HG03135 (cell line): ENCODE data around the gene TRIM15.
"Not testable (repeated sequence)": the region's sequence is repeated elsewhere in the genome, so short reads cannot be mapped to it uniquely, and the experiment has no call there.

Experiments
- ATAC-seq: cut with Tn5 transposase; IDR thresholded peaks from one replicate; pipeline ENCODE4 v1.9.1; 2021; ENCODE audit warnings: mild to moderate bottlenecking, moderate library complexity; ENCODE audit not compliant: unreplicated experiment

TRIM15 gene

DNA sequence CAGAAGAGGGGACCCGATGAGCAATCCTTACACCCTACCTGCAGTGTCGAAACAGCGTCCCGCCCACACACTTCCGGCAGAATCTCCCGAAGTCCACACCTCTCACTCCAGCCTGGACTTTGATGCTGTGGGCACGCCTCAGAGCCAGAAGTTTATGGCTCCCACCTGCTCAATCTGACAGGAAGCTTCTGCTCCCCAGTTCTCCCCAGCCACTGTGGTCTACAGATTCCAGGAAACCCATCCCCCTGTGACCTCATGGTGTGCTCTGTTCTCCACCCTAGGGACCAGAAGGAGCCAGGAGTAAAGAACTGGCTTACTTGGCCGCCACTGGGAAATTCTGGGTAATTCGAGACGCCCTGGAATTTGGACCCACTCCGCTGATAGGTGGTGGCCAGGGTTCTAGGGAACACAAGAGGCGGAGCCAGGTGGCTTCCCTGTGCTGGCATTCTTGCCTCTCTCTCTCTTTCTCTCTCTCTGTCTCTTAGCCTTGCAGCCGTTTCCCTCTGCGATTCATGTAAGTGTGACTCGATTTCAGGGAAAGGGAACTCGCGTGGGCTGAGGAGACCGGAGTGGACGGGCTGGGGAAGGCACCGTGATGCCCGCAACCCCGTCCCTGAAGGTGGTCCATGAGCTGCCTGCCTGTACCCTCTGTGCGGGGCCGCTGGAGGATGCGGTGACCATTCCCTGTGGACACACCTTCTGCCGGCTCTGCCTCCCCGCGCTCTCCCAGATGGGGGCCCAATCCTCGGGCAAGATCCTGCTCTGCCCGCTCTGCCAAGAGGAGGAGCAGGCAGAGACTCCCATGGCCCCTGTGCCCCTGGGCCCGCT lies at the start of gene TRIM15:
Gene TRIM15, plus strand, starts transcription at position 457 of the 828 bp plus-strand sequence. Its CDS starts 139 bp downstream, at position 596.
- no peak for ATAC-seq

DNA sequence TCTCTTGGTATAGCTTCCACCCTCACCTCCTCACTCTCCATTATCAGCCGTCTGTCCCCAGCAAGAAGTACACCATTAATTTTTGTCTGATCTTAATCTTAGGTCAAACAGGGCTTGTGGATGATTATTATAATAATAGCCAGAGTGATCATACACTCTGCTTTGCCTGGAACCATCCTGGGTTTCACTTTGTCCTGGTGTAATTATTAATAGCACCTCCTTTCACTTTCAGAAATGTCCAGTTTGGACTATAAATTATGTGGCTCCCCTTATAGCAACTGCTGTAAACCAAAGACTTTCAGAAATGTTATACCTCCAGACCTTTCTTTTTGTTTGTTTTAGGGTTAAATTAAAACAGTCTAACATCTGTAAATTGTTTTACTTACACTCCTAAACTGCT lies 49.5 kb upstream of the TRIM15 start:
- no peak for ATAC-seq

- ATAC-seq = no peak
Measured at GRCh38 chr6:30116724-30117123, 46.6 kb upstream of the TRIM15 start.

GRCh38 chr6:30118691-30119090 lies 44.7 kb upstream of the TRIM15 start:
- not testable (repeated sequence) for ATAC-seq

GRCh38 chr6:30121446-30122366 lies 41.6 kb upstream of the TRIM15 start:
- no peak for ATAC-seq

DNA sequence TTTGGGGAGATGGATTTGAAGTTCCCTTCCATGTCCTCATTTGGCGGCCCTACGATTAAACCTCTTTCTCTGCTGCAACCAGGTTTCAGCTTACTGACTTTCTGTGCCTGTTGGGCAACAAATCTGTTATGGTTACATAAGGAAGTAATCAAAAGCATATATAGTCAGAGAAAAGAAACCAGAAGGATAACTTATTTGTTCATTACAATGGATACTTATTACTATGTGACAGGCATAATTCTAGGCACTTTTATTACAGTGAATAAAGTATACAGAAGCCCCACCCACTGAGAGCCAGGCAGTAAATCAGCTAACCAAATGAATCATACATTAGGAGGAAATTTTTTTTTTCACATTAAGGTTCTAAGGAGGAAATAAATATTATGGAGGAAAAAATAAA lies 40.8 kb upstream of the TRIM15 start:
- no peak for ATAC-seq

GRCh38 chr6:30127238-30128093 lies 35.9 kb upstream of the TRIM15 start:
- ATAC-seq = no peak

DNA sequence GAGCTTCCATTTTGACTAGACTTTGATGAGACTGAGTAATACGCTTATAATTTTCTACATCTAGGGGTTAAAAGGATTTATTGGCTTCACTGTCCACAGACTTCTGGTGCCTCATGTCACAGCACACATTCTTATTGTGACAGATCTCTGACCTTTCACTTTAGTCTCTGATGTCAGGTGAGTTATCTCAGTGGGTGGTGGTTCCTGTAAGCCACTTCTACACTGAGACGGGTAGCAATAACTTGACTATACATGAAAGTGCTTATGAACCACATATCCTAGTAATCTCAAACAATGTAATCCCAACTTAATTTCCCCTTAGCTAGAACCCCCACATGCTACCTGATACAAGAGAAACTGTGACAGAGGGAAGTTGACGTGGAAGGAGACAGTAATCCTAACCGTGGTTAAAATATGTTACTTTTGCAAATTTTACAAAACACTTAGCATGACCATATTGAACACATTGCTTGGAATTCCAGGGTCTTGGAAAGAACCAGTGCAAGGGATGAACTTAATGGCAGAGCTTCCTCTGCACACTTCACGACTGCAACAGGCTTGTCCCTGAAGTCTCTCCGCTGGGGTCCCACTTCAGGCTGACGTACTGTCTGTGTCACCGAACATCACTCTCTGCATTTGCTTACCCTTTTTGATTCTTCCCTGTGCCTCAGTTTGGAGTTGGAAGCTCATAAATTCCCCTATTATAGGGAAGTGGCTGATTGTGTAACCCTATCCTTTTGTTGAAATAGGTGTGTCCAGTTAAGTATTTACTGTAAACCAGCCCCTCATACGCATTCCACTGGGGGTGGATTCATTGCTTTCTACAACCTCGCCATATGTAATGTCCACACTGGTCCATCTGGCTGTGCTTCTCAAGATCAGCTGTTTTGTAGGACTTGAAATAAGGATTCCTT lies 33.8 kb upstream of the TRIM15 start:
- no peak for ATAC-seq

GRCh38 chr6:30130179-30130679 lies 33.1 kb upstream of the TRIM15 start:
- no peak for ATAC-seq

DNA sequence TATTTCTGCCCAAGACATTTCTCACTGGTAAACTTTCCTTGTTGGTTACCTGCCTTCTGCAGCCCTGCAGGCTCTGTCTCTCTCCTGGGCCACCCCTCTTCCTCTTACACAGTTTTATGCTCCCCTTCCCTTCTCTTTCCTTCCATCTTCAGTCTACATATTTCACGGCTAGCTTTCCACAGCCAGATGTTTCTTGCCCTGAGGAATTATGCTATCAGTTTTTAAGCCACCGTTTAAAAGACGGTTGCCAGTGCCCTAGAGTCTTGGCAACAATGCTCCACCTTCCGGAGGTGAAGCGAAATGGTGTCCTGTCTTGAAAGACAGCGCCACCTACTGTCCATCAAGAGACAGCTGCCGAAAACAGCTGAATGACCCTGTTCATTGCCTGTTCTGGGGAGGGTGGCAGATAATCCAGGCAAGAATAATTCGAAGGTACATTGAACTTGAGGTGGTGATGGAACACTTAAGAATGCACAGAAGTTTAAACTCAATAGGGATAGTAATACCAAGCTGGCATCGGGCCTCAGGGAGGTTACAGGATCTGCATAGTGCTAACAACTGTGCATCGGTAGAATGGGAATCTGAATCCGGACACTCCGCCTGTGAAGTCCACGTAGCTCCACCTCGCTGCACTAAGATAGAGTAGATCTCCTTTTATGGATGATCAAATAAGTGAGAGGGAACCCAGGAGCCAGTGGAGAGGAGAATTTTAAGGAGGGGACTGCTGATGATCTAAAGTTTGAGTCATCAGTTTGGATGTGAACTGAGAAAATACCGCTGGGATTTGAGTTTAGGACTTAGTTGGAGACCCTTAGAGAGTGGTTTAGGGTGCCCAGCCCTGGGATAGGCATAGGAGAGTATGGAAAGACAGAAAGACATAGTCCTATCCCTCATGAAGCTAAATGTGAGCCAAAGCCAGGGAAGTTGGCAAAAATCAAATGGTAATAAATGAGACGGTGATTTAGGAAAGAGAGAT lies 32.2 kb upstream of the TRIM15 start:
- ATAC-seq = no peak

GRCh38 chr6:30131947-30132497 lies 31.3 kb upstream of the TRIM15 start:
- no peak for ATAC-seq

DNA sequence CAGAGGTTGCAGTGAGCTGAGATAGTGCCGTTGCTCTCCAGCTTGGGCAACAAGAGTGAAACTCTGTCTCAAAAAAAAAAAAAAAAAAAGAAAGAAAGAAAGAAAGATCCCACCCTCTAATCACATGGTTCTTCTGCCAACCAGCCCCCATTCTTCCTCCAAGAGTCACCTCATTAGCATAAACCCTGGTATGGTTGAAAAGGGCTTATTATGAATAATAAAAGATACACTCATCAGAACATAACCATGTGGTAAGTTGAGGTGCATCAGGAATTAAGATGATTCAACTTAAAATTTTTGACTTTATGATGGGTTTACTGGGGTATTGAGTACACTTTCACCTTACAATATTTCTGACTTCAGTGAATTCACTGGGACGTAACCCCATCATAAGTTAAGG lies 28.2 kb upstream of the TRIM15 start:
- ATAC-seq = no peak

DNA sequence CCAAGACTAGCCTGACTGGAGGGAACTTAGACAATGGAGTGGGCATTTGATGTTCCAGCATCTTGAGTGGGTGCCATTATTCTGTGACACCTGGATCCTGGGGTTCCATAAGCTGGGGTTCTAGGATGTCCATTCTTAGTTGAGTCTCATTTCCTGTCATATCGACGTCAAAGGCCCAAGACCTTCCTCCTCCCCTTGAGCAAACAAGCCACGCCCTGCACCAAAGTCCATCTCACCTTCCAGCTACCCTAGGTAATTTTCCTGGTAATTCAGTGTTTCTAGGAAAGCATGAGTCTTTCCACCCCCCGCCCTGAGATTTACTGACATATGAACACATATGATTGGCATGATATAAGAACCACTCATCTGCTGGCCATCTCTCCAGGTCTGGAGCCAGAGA lies 27.6 kb upstream of the TRIM15 start, which contains the start of gene TRIM40:
Gene TRIM40, plus strand, starts transcription at position 384 of the 400 bp plus-strand sequence. CDS start 897 bp downstream, outside the sequence.
- no peak for ATAC-seq

GRCh38 chr6:30136570-30137286 lies 26.6 kb upstream of the TRIM15 start:
- ATAC-seq = no peak

DNA sequence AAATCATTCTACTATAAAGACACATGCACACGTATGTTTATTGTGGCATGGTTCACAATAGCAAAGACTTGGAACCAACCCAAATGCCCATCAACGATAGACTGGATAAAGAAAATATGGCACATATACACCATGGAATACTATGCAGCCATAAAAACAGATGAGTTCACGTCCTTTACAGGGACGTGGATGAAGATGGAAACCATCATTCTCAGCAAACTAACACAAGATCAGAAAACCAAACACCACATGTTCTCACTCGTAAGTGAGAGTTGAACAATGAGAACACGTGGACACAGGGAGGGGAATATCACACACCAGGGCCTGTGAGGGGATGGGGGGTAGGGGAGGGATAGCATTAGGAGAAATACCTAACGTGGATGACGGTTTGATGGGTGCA lies 23.1 kb upstream of the TRIM15 start:
- ATAC-seq = not testable (repeated sequence)

DNA sequence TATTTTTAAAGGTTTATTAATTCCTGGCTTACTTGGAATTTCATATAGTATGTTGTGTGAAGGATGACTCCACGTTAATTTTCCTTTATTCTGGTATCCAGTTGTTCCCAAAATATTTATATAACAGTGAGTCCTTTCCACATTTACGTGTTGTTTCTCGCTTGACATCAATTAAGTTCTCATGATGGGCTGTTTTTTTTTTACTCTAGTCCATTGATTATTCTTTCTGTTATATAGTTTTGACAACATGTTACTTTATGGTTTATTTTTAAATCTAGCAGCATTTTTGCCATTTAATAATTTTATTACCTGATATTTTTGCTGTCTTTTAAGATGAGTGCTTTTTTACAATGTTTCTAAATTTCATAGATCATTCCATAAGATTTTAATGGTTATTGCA lies 20.7 kb upstream of the TRIM15 start:
- no peak for ATAC-seq

DNA sequence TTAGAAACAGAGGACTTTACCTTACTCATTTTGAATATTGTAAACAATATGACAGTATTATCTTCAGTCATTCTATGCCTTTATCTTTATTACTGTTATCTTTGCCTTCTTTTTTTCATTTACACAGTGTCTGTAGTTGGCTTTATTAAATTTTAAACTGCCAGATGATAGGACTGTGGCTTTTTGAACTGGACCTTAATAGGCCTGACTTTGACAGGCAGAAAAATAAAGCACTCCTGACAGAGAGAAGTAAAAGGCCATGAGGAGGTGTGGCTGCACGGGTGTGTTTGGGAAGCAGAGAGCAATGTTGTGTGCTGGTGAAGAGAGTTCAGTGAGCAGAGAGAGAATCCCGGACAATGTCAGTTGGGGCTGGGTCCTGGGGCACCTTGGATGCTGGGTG lies 19.6 kb upstream of the TRIM15 start:
- ATAC-seq = no peak
